Stimulated activated CD4-positive, alpha-beta T cell treated with anti-CD3 and anti-CD28 coated beads, Interleukin-1b, Interleukin-23, amount 100 ng/mL, for 1 hour (primary cell): ENCODE results near the gene CCDC92B.
"Not testable (repeated sequence)": the region's sequence is repeated elsewhere in the genome, so short reads cannot be mapped to it uniquely, and the experiment has no call there.

Source experiments
- DNase-seq, 2 donors: peaks; one replicate each; pipeline ENCODE4 v3.0.0-alpha.2; 2020; ENCODE audit warnings: low read depth in 2 of 2

The CCDC92B gene

DNA sequence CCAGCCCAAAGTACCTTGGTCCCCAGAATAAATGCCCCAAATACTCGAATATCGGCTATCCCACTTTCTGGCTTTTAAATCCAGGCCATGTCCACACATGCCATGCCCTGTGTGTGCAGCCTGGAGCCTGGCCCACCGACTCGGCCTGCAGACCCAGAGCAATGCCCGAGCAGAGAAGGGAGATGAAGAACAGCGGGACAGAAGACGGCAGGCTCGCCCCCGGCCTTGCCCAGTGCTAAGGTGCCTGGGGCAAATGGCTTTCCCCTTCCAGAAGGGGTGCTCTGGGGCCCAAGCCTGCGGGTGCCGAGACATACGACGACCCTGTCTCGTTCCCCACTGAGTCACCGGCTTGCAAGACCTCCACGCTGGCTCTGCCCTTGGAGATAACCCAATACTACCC lies 45.8 kb downstream of the CCDC92B start:
- no peak for DNase-seq

DNA sequence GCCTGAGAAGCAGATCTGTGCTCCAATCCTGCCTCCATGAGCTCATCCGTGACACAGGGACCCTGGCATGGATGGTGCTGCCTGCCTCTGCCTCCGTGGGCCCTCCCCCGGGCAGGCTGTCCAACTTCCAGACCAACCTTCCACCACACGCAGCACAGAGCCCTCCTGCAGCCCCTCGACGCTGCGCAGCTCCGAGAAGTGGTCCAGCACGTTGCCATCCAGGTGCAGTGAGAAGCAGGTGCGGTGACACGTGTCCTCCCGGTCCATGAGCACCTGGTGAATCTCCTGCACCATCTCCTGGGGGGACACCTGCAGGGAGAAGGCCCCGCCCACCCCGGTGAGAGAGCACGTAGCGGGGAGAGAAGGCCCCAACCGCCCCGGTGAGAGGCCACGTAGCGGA lies 46.3 kb downstream of the CCDC92B start:
- DNase-seq: no peak

DNA sequence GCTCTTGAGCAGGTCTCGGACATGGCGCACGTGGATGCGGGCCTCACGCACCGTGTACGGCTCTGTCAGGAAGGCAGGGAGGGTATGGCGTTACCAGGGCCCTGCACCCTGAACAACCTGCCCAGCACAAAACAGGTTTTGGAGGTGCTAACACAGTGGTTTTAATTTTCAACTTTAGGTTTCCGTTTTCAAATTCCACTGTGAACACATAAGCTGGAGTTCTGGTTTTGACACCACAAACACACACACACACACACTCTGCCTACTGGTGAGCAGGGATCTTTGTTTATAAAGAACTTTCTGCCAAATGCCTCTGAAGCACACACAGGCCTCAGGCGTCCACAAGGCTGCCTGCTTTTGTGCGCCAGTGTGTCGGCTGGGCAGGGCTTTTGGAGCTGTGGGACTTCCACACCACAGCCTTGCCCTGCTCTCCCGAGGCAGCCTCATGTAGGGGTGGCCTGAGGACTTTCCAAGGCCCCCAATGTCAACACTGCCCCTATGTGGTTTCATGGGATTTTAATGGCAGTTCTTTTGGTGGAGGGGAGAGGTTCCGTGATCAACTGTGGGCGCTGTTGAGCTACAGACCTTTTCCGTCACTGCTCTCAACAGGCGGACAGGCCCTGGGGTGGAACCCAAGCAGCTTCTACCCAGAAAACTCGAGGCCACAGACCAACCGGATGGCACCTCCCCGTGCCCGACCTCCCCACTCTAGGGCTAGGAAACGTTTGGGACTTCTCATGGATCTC lies 47.3 kb downstream of the CCDC92B start:
- DNase-seq: no peak

DNA sequence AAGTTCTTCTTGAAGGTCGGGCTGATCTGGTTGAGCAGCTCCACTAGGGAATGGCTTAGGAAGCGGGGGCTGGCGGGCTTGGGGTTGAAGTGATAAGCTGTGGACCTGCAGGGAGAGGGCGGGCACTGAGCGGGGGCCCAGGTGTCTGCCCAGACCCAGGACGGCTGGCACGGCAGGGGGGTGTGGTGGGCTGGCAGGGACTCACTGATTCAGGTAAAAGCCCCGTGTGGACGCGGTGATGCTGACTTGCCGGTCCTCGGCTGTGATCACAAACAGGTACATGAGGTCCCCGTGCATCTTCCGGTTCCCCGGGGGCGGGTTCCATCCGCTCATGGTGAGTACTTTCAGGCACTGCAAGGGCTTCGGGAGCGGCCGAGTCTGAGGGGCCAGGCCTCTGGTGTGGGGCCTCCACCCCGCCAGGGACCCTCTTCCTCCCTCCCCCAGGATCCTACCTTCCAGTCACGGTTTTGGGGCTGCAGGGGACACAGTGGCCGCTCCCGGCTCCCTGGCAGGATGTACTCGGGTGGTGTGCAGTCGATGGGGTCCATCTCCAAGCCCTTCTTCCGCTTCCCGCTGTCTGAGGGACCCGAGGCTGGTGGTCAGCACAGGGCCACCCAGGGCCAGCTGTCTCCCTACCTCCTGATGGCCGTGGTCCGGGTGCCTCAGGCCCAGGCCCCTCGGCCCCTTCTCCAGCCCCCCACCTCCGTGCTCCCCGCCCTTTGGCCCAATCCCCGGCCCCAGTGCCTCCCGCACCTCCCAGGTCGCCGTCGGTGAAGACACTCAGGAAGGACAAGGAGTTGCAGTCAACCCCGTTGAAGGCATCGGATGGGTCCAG lies 48.1 kb downstream of the CCDC92B start:
- DNase-seq: no peak

DNA sequence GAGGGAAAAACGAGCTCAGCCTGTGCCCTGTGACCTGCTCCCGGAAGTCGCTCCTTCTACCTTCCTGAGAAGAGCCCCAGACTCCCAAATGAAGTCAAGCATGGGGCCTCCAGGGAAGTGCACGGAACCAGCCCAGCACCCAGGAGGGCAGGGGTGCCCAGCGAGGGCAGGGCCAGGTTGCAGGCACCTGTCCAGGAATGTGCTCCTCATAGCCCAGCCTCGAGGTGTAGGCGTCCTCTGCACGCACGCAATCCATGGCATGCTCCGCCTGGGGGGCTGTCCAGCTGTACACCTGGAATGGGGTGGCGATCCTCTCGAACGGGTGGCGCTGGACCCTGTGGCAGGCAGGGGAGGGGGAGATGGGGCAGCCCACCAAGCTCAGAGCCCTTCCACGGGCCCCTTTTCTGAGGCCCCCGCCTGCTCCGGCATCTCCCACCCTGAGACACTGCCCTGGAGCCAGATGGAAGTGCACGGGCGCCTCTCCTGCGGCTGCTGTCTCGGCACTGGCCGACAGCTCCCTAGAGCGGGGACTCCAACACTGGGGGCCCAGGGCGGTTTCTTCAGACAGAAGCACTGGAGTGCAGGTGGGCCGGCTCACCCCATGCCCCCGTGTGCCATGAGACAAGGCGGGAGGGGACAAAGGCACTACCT lies 48.8 kb downstream of the CCDC92B start:
- no peak for DNase-seq

DNA sequence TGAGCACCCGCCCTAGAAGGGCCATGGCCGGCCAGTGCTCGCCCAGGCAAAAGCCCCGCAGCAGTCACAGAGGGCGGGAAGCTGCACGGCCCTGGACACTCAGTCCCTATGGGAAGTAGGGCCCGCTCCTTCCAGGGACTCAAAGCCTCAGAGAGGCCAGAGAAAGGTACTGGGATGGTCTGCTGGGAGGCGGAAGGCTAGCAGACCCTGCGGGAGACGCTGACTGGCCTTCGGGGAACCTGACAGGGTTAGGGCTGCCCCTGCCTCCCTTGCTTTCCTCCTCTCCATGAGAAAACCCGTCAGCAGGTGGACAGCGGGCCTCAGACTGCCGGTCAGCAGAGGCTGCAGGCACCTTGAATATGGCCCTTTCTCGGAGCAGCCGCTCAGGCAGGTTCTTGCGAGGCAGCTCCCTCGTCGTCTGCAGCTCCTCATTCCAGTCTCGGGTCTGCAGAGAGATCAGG lies 49.4 kb downstream of the CCDC92B start:
- DNase-seq: no peak

DNA sequence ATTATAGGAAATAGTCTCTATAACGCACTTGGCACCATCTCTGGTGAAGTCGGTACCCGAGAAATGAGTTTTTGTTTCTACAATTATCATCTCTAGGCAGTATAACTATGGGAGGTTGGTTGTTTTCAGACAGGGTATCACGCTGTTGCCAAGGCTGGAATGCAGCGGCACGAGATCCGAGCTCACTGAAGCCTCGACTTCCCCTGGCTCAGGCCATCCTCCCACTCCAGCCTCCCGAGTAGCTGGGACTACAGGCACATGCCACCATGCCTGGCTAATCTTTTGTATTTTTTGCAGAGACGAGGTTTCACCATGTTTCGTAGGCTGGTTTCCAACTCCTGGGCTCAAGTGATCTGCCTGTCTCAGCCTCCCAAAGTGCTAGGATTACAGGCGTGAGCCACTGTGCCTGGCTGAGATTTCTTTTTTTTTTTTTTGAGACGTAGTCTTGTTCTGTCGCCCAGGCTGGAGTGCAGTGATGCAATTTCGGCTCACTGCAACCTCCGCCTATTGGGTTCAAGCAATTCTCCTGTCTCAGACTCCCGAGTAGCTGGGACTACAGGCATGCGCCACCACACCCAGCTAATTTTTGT lies 50.1 kb downstream of the CCDC92B start:
- DNase-seq: not testable (repeated sequence)

DNA sequence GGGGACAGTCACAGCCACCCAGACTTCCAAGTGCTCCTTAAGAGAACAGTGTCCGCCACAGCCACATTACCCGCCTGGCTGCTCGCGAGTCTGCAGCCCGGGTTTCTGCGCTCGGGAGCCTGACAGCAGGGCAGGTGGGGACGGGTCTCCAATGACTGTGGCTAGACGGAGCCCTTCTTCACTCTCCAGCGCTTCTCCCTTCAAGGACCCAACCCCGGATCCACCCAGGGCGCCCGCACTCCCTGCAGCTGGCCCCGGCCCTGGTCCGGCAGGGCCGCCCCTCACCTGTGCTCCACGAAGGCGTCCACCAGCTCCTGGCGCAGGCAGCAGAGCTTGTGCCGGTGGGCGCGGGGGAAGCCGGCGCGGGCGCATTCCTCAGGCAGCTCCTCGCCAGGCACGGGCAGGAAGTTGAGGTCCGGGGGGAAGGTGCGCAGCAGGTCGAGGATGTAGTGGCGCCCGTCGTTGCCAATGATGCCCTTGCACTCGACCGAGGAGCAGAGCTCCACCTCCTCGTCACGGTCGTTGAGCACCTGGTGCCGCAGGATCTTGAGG lies 51.8 kb downstream of the CCDC92B start:
- no peak for DNase-seq

DNA sequence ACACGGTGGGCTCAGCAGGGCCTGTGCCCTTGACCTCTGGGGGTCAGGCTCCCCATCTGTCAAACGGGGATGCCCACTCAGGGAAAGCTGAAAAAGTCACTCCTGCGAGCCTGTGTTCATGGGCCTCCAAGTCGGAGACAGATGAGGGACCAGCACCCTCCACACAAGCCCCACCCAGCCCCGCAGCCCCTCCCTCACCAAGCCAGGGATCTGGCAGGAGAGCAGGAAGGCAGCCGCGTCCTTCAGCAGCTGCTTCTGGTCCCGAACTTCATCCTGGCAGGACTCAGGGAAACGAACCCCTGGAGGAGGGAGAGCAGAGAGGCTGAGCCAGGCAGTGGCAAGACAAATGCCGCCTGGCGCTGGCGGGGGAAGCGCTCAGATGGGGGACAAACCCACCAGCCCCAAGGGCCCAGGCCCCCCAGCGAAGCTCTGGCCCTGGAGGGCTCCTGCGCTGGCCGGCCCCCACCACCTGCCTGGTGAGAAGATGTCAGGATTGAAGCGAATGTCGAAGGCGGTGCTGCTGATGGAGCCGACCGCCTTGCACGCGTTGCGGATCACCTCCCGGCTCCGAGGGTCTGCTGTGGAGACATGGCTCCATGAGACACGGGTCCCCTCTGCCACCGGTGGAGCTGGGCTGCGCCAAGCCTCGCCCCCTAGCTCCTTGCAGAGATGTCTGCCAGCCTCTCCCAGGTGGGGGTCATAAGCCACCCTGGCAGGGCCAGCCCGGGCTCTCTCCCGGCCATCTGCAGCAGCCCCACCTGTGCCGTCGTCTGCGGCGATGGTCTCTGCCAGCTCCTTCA lies 53.3 kb downstream of the CCDC92B start:
- no peak for DNase-seq

DNA sequence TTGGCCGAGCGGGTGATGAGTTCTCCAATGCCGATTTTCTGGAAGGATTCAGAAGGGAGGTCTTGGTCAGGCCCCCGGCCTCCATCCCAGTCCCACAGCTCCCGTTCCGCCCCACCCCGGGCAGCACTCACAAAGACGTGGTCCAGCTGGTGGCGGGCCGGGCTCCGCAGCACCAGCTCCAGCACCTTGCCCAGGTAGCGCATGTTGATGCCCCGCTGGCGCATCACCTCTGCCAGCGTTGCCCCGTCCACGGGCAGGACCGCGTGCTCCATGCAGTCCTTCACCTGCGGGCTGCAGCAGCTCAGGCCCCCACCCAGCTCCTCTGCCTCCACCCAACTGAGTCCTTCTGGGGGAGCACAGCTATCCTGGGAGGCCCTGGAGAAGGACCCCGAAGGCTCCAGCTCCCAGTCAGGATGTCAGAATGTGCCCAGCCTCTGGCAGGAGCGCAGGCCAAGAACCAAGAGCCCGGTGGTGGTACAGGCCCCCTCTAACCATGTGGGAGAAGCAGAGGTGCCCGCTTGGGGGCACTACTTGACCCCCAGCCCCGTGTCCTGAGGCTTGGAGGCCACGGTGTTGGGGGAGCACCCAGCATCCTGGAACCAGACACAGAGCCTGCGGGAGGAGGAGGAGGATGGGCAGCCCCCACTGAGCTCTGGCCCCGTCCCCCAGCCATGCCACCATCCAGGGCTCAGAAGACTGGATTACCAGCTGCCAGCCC lies 54.0 kb downstream of the CCDC92B start:
- no peak for DNase-seq

DNA sequence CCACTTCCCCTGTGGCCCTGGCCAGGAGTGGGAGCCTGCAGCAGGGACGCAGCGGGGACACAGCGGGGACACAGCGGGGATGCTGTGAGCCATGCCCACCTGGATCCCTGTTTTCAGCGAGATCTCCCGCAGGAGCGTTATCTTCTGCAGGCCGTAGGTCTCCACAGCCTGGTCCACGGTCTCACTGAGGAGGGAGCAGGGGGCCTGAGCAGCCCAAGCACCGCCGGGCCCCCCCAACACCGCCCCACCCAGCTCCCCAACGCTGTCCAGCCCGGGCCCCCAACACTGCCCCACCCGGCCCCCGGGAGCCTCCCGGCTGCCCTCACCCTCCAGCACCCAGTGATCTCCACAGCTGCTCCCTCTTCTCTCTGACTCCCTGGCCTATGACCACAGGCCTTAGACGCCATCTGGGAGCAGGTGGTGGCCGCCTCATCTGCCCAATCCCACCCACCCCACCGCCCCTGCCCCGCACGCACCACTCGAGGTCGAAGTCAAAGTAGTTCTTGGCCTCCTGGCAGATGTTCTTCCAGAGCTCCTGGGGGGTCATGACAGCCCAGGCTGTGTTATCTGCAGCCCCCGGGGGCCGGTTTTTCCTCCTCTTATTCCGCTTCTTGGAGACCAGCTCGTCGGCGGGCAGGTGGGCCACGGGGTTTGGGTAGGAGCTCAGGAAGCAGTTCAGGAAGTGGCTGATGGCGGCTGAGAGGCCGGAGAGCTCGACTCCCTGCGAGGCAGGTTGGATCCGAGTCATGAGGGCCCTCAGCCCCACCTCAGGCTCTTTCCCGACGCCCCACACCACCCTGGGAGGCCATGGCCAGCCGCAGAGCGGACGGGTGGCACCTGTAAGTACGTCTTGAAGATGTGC lies 54.8 kb downstream of the CCDC92B start:
- no peak for DNase-seq

DNA sequence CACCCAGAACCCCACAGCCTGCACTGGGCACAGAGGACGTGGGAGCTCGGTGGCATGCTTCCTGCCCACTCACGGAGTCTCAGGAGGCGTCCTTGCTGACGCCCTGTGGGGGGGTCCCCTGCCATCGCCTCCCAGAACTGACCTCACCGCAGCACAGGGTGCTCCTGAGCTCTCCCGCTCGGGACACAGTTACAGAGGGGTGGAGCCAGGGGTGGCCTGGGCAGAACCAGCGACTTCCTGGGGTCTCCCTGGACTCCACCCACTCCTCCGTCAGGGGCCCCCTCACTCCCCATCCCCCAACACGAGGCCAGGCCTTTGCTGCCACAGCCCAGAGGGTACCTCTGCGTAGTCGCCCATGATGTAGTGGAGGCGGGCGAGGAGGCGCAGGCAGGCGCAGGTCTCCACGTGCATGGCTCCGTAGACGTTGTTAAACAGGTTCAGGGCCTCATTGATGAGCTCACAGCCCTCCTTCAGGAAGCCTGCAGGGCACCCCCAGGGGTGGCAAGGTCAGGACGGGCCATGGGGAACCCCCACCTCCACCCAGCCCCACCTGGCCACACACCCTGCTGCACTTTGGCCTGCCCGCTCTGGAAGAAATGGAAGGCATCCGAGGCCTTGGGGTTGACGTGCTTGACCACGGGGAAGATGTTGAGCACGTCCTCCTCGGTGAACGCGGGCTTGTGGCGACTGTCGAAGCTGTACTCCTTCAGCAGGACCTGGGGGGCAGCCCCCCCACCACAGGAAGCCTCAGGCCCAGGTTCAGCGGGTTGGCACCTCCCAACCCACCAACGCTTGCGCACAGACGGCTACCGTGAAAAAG lies 55.7 kb downstream of the CCDC92B start:
- no peak for DNase-seq

DNA sequence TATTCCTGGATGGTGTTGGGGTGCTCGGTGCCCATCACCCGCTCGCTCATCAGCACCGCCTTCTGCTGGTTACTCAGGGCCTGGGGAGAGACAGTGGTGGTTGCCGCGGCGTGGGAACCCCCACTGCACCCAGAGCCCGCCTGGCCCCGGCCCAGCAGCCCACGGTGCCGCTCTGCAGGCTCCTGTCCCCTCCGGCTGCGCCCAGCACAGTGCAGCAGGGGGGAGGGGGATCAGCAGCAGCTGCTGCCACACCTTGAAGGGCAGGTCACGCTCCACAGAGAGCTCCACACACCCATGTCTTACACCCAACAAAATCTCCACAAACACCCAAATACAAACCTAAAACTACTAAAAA lies 56.7 kb downstream of the CCDC92B start:
- no peak for DNase-seq

DNA sequence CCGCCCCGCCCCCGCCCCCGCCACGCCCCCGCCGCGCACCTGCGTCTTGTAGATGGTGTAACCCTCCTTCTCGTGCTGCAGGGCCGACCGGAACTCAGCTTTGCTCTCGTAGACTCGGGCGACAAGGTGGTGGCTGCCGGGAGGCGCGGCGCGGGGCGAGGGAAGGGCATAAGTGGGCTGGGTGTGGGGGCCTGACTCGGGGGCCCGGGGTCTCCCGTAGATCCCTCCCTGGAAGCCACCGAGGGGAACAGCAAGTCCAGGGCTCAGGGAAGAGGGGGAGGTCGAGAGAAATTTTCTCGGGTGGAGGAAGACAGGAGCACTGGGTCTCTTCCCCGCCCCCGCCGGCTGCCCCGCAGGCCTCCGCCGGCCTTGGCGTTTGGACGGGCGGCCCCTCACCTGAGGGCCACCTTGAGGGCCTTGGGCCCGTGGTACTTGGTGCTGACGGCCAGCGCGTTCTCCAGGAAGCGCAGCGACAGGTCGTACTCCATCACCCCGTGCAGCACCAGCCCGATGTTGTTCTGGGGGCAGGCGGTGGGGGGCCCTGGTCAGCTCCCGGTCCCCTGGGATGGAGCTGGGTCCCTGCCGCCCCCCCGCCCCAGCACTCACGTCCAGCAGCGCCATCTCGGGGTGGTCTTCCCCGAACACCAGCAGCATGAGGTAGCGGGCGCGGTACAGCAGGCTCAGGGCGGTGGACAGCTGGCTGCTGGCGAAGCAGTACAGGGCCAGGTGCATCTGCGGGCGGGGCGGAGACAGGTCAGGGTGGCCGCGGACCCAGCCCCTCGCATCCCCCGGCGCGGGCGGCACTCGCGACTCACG lies 57.3 kb downstream of the CCDC92B start:
- no peak for DNase-seq

DNA sequence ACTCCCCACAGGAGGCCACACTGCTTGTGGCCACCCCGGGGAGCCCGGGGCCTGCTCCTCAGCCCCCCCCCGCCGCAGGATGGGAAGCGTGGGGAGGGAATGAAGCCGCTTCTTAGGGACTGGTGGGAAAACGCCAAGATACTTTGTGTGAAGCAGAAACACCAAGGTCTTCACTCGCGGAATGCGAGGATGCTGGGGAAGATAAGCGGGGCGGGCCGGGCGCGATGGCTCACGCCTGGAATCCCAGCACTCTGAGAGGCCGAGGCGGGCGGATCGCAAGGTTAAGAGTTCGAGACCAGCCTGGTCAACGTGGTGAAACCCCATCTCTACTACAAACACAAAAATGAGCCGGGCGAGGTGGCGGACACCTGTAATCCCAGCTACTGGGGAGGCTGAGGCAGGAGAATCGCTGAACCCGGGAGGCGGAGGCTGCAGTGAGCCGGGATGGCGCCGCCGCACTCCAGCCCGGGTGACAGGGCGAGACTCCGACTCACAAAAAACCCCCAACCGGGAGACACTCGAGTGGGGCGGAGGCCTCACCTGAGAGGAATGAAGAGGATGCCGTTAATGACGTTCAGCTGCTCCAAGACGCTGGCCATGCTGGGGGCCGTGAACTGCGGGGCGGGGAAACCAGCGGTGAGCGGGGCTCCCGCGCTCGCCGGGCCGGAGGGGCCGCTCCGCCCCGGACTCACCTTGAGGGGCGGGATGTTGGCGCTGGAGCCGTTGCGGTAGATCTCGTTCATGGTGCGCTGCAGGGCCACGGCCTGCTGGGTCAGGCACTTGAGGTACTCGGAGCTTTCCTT lies 58.2 kb downstream of the CCDC92B start:
- no peak for DNase-seq

DNA sequence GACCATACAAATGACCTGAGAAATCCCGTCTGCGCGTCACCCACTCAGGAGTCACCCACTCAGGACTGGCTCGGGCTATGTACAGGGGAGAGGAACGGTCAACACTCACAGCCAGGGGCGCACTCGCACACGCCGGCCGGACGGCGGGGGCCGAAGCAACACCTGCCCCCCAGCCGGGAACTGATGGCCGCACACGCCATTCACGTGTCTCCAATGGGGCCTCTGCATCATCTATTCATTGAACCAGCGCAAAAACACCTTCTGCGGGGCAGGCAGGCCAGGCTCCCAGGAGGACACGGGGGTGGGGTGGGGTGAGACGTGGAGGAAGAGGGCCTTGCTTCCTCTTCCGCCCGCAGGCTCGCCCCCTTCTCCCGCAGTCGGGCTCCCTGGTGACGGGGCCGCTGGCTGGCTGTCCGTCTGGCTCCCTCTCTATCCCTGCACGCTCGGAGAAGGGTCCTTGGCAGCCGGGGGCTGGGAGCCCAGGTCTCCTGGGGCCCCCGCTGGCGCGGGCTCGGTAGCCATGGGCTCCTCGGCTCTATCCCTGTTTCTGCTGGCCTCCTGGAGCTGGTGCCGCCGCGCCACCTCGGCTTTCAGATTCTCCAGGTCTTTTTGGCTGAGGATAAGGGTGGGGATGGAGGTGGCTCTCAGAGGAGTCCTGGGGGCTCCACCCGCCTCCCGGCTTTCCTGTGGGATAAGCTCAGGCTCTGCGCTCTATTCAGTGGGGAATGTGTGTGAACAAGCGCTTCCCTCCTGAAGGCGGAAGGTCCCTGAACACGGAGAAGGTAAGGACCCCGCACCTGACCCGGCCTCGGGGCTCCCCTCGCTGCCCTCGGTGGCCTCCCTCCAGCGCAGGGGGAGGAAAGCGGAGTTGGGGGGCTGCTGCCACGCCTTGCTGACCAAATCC lies 59.0 kb downstream of the CCDC92B start:
- no peak for DNase-seq
